ENCODE measurements around the gene MGAT5. TPM values are rescaled to one million over a fixed set of nuclear protein-coding genes. Genes with fewer than 3 reads are reported as not detected.

MGAT5 gene
- total and polyA plus RNA-seq, 4 experiments from 2014 or later: 4.4 to 81.3 (median 48.0) TPM

DNA sequence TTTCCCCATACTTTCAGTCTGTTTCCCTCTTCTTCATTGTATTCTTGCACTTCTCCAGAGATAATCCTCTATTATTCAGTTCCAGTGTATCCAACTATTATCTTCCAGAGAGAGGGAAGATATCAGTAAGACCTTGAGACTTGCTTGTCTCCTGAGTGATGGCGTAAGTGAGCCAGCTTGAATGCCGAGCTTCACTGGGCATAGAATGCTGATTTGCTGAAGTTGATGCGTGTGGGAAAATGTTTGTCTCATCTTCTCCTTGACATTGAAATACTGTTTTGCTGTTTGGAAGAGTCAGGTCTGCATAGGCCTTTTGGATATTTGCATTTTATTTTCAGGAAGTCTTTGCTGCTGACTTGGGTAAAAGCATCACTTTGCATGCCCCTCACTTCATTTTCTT is 41.1 kb upstream of the MGAT5 start:
- peaks cover 35 to 51% (median 37%) of the 10 kb centered on the region in 4 donors for H3K4me1 Mint-ChIP-seq
- CTCF ChIA-PET (ENCODE audit: partially characterized antibody): interaction anchor here (0.7 to 1.0 kb wide), 4 partner anchors 32 to 96 kb away, joined by 3 to 5 read pairs (median 4); no protein-coding TSS in a partner anchor

DNA sequence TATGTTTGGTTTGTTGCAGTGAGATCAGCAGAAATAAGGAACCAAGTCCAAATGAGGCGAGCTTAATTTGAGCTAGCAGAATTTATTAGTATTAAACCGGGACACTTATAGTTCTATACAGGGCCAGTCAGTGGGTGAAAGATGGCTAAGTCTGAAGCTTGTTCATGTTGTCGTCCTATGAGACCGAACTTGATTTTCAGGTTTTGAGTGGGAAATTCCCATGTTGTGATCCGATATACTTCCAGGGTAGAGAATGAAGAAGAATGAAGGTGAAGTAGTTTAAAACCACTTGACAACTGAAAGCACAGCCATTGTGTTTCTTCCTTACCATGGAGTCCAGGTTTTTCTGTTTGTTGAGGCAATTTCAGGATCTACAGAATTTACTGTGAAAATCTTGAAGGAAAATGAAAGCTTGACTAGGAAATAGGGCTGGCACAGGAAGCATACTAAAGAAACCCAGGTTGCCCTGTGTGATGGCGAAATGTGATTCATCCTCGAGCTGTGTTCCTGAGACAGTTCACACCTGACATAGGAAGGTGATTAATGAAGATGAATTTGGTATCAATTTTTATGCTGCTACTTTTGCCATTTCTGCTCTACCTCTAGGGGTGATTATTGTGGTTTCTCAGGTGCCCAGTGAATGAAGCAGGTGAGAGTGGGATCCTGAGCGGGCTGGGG is 37.6 kb upstream of the MGAT5 start:
- H3K9me3 ChIP-seq (ENCODE audit: control insufficient read depth in 1 of 2, low read length in 2 of 2): no peaks in the 10 kb centered on the region
- peak in 1 of 5 donors; percentile 41 for DNase-seq
- no peak overlapping the region for H3K4me3 ChIP-seq (ENCODE audit: low read length in 2 of 2)
- CTCF ChIA-PET (ENCODE audit: partially characterized antibody): interaction anchor here (1.0 to 8.4 kb wide), 11 partner anchors 11 to 195 kb away, joined by 3 to 116 read pairs (median 6); no protein-coding TSS in a partner anchor
- H3K4me1 Mint-ChIP-seq: peaks cover 65 to 80% (median 67%) of the 10 kb centered on the region in 4 donors
- H3K27ac Mint-ChIP-seq: peak overlapping the region; percentile 82 to 97 (median 90)
- POLR2A ChIA-PET (ENCODE audit: partially characterized antibody): interaction anchor here (0.8 to 11.5 kb wide), 6 partner anchors 12 to 97 kb away, joined by 3 to 95 read pairs (median 26); no protein-coding TSS in a partner anchor
- H3K27me3 ChIP-seq (ENCODE audit: insufficient read depth, low read length): no peaks in the 10 kb centered on the region
- H3K27ac ChIP-seq (ENCODE audit: low read depth, low read length): peak overlapping the region; percentile 41
- peaks cover 2 to 9% of the 10 kb centered on the region in 2 donors for H3K36me3 Mint-ChIP-seq
- H3K4me1 ChIP-seq (ENCODE audit: insufficient read depth, low read length): peaks cover 55% of the 10 kb centered on the region
- H3K27me3 Mint-ChIP-seq: no peaks in the 10 kb centered on the region
- no peaks in the 10 kb centered on the region for H3K36me3 ChIP-seq (ENCODE audit: insufficient read depth, low read length)
- intact Hi-C loops (cut with micrococcal nuclease): loop anchor here (5.0 to 10.0 kb wide), 2 partner anchors 34 to 459 kb away; no protein-coding TSS in a partner anchor
- peaks cover 0 to 6% (median 1%) of the 10 kb centered on the region in 8 donors for H3K9me3 Mint-ChIP-seq
- H3K4me3 Mint-ChIP-seq: peak overlapping the region in 6 of 8 donors; percentile 37 to 90 (median 84)

More for the DNA sequence above, 41.1 kb upstream of the MGAT5 start:
- no peak for DNase-seq
- intact Hi-C loops (cut with micrococcal nuclease): loop anchor here (10.0 kb wide), 1 partner anchor 462 kb away; no protein-coding TSS in a partner anchor
- H3K9me3 ChIP-seq (ENCODE audit: control insufficient read depth in 1 of 2, low read length in 2 of 2): no peaks in the 10 kb centered on the region
- H3K36me3 ChIP-seq (ENCODE audit: insufficient read depth, low read length): no peaks in the 10 kb centered on the region
- Mint-ChIP-seq H3K27me3 (no peaks in the 10 kb centered on the region), H3K4me3 (no peak overlapping the region), H3K27ac (peak overlapping the region in 2 of 7 donors; percentile 30 to 53), H3K9me3 (peaks cover 0 to 6% (median 1%) of the 10 kb centered on the region in 8 donors), H3K36me3 (peaks cover 2 to 9% of the 10 kb centered on the region in 2 donors)
- no peak overlapping the region for H3K27ac ChIP-seq (ENCODE audit: low read depth, low read length)
- no peaks in the 10 kb centered on the region for H3K27me3 ChIP-seq (ENCODE audit: insufficient read depth, low read length)
- H3K4me1 ChIP-seq (ENCODE audit: insufficient read depth, low read length): peaks cover 26% of the 10 kb centered on the region
- POLR2A ChIA-PET (ENCODE audit: partially characterized antibody): no interaction called here
- no peak overlapping the region for H3K4me3 ChIP-seq (ENCODE audit: low read length in 2 of 2)

DNA sequence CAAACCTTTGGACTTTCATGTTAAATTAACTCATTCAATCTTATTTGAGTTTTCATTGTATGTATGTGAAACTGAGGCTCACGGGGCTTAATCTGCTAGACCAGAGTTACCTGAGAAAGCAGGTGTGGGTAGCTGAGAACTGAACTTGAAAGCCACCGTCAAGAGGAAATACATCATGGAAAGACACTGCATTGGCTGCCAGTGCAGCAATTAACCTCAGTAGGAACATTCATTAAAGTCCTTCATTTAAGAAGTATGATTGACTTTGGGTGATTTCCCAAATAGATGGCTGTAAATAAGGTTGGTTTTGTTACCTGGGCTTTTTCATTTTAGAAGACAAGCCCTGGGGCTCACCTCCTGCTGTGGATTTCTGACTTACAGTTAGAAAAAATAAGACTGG is 36.5 kb upstream of the MGAT5 start:
- peak overlapping the region in 1 of 2 donors; percentile 12 for H3K4me3 ChIP-seq (ENCODE audit: low read length in 2 of 2)
- ChIA-PET CTCF (ENCODE audit: partially characterized antibody) (interaction anchor here (0.6 to 8.4 kb wide), 9 partner anchors 11 to 99 kb away, joined by 3 to 116 read pairs (median 6); no protein-coding TSS in a partner anchor), POLR2A (ENCODE audit: partially characterized antibody) (interaction anchor here (0.7 to 11.5 kb wide), 9 partner anchors 13 to 709 kb away, joined by 3 to 95 read pairs (median 6); no protein-coding TSS in a partner anchor)

DNA sequence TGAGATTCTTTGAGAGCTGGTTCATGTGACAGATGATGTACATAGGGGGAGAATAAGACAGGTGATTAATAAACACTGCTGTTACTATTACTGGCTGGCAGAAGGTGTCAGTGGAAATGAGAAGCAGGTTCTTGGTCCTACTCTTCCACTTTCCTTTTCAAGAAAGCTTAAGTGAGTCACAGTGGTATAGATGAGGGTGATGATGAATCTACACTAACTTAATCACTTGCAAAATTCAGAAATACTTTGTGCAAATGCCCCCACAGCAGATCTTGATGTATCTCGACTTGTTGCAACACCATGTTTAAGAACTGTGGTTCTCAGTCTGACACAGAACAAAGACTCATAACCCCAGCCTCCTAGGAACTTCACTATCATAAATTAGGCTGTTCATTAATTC is 35.9 kb upstream of the MGAT5 start:
- Mint-ChIP-seq H3K4me3 (peak overlapping the region; percentile 50 to 90 (median 84)), H3K27ac (peak overlapping the region; percentile 85 to 97 (median 90)), H3K4me1 (peaks cover 66 to 81% (median 69%) of the 10 kb centered on the region in 4 donors), H3K9me3 (peaks cover 0 to 6% (median 1%) of the 10 kb centered on the region in 8 donors), H3K27me3 (no peaks in the 10 kb centered on the region), H3K36me3 (peaks cover 2 to 9% of the 10 kb centered on the region in 2 donors)
- Histone ChIP-seq H3K4me1 (ENCODE audit: insufficient read depth, low read length) (peaks cover 60% of the 10 kb centered on the region), H3K27ac (ENCODE audit: low read depth, low read length) (peak overlapping the region; percentile 41), H3K27me3 (ENCODE audit: insufficient read depth, low read length) (no peaks in the 10 kb centered on the region), H3K9me3 (ENCODE audit: control insufficient read depth in 1 of 2, low read length in 2 of 2) (no peaks in the 10 kb centered on the region), H3K36me3 (ENCODE audit: insufficient read depth, low read length) (no peaks in the 10 kb centered on the region), H3K4me3 (ENCODE audit: low read length in 2 of 2) (peak overlapping the region in 1 of 2 donors; percentile 12)
- peak in 3 of 5 donors; percentile 25 to 53 (median 34) for DNase-seq
- intact Hi-C loops (cut with micrococcal nuclease): loop anchor here (5.0 to 10.0 kb wide), 2 partner anchors 36 to 457 kb away; no protein-coding TSS in a partner anchor
- ChIA-PET POLR2A (ENCODE audit: partially characterized antibody) (interaction anchor here (0.7 to 11.5 kb wide), 9 partner anchors 13 to 709 kb away, joined by 3 to 95 read pairs (median 6); no protein-coding TSS in a partner anchor), CTCF (ENCODE audit: partially characterized antibody) (interaction anchor here (0.6 to 8.4 kb wide), 9 partner anchors 10 to 100 kb away, joined by 3 to 116 read pairs (median 6); no protein-coding TSS in a partner anchor)

More for the DNA sequence above, 36.5 kb upstream of the MGAT5 start:
- Mint-ChIP-seq H3K4me1 (peaks cover 71 to 87% (median 73%) of the 10 kb centered on the region in 4 donors), H3K27me3 (no peaks in the 10 kb centered on the region), H3K4me3 (peak overlapping the region in 7 of 8 donors; percentile 80 to 90 (median 84)), H3K9me3 (peaks cover 0 to 6% (median 1%) of the 10 kb centered on the region in 8 donors), H3K27ac (peak overlapping the region; percentile 85 to 97 (median 90)), H3K36me3 (peaks cover 2 to 9% of the 10 kb centered on the region in 2 donors)
- Histone ChIP-seq H3K27me3 (ENCODE audit: insufficient read depth, low read length) (no peaks in the 10 kb centered on the region), H3K4me1 (ENCODE audit: insufficient read depth, low read length) (peaks cover 60% of the 10 kb centered on the region), H3K27ac (ENCODE audit: low read depth, low read length) (peak overlapping the region; percentile 41), H3K36me3 (ENCODE audit: insufficient read depth, low read length) (no peaks in the 10 kb centered on the region), H3K9me3 (ENCODE audit: control insufficient read depth in 1 of 2, low read length in 2 of 2) (no peaks in the 10 kb centered on the region)
- peak; percentile 27 to 63 (median 51) for DNase-seq
- intact Hi-C loops (cut with micrococcal nuclease): loop anchor here (5.0 to 10.0 kb wide), 2 partner anchors 35 to 457 kb away; no protein-coding TSS in a partner anchor

DNA sequence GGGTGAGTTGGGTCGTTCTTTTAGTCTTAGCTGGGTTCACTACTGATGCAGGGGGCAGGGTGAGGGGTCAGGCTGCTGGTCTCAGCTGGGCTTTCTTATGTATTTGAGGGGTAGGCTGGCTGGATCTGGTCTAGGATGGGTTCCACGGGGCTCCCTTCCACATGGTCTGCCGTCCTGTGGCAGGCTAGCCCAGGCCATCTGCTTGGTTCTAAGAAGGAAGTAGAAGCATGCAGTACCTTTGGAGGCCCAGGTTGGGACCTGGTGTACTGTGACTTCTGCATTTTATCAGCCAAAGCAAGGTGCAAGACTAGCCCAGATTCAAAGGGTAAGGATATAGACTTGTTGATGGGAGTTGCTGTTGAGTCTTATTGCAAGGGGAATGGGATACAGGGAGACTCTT is 35.5 kb upstream of the MGAT5 start:
- Mint-ChIP-seq H3K27me3 (no peaks in the 10 kb centered on the region), H3K9me3 (peaks cover 0 to 6% (median 1%) of the 10 kb centered on the region in 8 donors), H3K4me3 (peak overlapping the region; percentile 50 to 90 (median 84)), H3K4me1 (peaks cover 65 to 81% (median 70%) of the 10 kb centered on the region in 4 donors), H3K27ac (peak overlapping the region; percentile 85 to 97 (median 90)), H3K36me3 (peaks cover 2 to 9% of the 10 kb centered on the region in 2 donors)
- POLR2A ChIA-PET (ENCODE audit: partially characterized antibody): interaction anchor here (1.1 to 11.5 kb wide), 11 partner anchors 14 to 99 kb away, joined by 3 to 95 read pairs (median 6); no protein-coding TSS in a partner anchor
- Histone ChIP-seq H3K4me3 (ENCODE audit: low read length in 2 of 2) (peak overlapping the region; percentile 12 to 13), H3K9me3 (ENCODE audit: control insufficient read depth in 1 of 2, low read length in 2 of 2) (no peaks in the 10 kb centered on the region), H3K27me3 (ENCODE audit: insufficient read depth, low read length) (no peaks in the 10 kb centered on the region), H3K36me3 (ENCODE audit: insufficient read depth, low read length) (no peaks in the 10 kb centered on the region), H3K27ac (ENCODE audit: low read depth, low read length) (peak overlapping the region; percentile 41), H3K4me1 (ENCODE audit: insufficient read depth, low read length) (peaks cover 60% of the 10 kb centered on the region)
- DNase-seq: no peak
- intact Hi-C loops (cut with micrococcal nuclease): loop anchor here (5.0 to 10.0 kb wide), 2 partner anchors 36 to 456 kb away; no protein-coding TSS in a partner anchor
- CTCF ChIA-PET (ENCODE audit: partially characterized antibody): interaction anchor here (1.1 to 8.4 kb wide), 13 partner anchors 10 to 193 kb away, joined by 3 to 116 read pairs (median 6); no protein-coding TSS in a partner anchor

DNA sequence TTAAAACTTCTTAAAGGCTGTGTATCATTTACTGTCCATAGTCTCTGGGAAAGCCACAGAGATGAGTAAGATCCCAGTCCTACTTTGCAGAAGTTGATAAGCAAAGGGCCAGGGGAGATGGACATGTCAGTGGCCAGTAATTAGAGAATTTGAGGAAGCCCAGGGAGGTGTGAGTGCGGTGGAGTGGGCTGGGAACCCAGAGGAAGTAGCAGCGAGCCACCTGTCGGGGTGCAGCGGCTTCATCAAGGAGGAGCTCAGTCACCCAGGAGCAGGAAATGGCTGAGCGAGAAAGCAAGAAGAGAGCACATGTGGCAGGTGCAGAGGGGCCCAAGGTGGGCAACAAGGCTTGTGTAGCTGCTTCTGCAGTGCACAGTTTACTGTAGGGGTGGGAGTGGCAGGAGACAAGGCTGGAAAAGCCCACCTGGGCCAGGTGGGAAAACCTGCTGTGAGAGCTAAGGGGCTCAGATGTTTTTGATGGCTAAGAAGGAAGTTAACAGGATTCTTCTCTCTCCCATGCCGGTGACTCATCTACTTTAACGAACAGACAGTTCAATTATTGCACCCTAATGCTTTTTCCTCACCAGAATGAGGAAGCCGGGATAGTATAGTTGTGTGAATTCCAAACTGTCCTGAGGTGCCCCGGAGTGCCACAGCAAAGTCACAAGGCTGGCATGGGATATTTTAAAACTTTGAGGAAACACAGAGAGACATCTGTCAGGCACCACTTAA is 34.8 kb upstream of the MGAT5 start:
- Histone ChIP-seq H3K4me1 (ENCODE audit: insufficient read depth, low read length) (peaks cover 60% of the 10 kb centered on the region), H3K27ac (ENCODE audit: low read depth, low read length) (peak overlapping the region; percentile 41), H3K27me3 (ENCODE audit: insufficient read depth, low read length) (no peaks in the 10 kb centered on the region), H3K36me3 (ENCODE audit: insufficient read depth, low read length) (no peaks in the 10 kb centered on the region), H3K4me3 (ENCODE audit: low read length in 2 of 2) (peak overlapping the region; percentile 12 to 13), H3K9me3 (ENCODE audit: control insufficient read depth in 1 of 2, low read length in 2 of 2) (no peaks in the 10 kb centered on the region)
- Mint-ChIP-seq H3K4me1 (peaks cover 65 to 78% (median 71%) of the 10 kb centered on the region in 4 donors), H3K27me3 (no peaks in the 10 kb centered on the region), H3K36me3 (peaks cover 2 to 9% of the 10 kb centered on the region in 2 donors), H3K27ac (peak overlapping the region; percentile 85 to 97 (median 90)), H3K9me3 (peaks cover 0 to 6% (median 1%) of the 10 kb centered on the region in 8 donors), H3K4me3 (peak overlapping the region; percentile 80 to 90 (median 84))
- POLR2A ChIA-PET (ENCODE audit: partially characterized antibody): interaction anchor here (1.3 to 11.5 kb wide), 9 partner anchors 13 to 100 kb away, joined by 3 to 95 read pairs (median 12); no protein-coding TSS in a partner anchor
- CTCF ChIA-PET (ENCODE audit: partially characterized antibody): interaction anchor here (0.6 to 8.4 kb wide), 18 partner anchors 10 to 232 kb away, joined by 3 to 116 read pairs (median 3); no protein-coding TSS in a partner anchor
- peak in 4 of 5 donors; percentile 40 to 56 (median 48) for DNase-seq
- intact Hi-C loops (cut with micrococcal nuclease): loop anchor here (1.0 to 10.0 kb wide), 3 partner anchors 13 to 456 kb away; no protein-coding TSS in a partner anchor
